IMR-90 (cell line): ENCODE results near the gene THOC6. TPM values are rescaled to one million over a fixed set of nuclear protein-coding genes. Genes with fewer than 3 reads are reported as not detected.

Experiments
- ATAC-seq: fragments of 200-7000 bp; cut with Tn5 transposase; 2 replicates; pipeline ENCODE4 v1.9.1; 2020; ENCODE audit warnings: low read depth, mild to moderate bottlenecking, moderate library complexity
- BruUV-seq: library from RNA; stranded (reverse); fragments of 400-500 nt; replicated peaks from 2 replicates; lab custom pipeline; 2021; lab: Mats Ljungman, UMichigan
- CTCF ChIA-PET: fragments of 300-600 bp; formaldehyde crosslinking; extraction: SDS; loops from one replicate; lab custom pipeline; 2021; ENCODE audit warnings: antibody characterized with exemption; lab: Yijun Ruan, JAX
- POLR2A ChIA-PET: fragments of 300-600 bp; sonication (Branson Sonifier 250); formaldehyde crosslinking; loops from one replicate; lab custom pipeline; 2022; ENCODE audit warnings: antibody characterized with exemption; ENCODE audit not compliant: unreplicated experiment; lab: Charles Lee
- DNase-seq: peaks from one replicate; pipeline ENCODE4 v3.0.0; 2013
- H2AFZ ChIP-seq: replicated peaks from 2 replicates; pipeline ENCODE3; 2013; ENCODE audit warnings: low read length, mild to moderate bottlenecking; ENCODE audit not compliant: poor library complexity
- H2AK5ac ChIP-seq: 2 replicates; pipeline ENCODE4 v1.6.1; 2013; ENCODE audit warnings: low read depth, low read length, inconsistent platforms
- H2AK9ac ChIP-seq: replicated peaks from 2 replicates; pipeline ENCODE3; 2013; ENCODE audit warnings: mild to moderate bottlenecking, low read depth, low read length, moderate library complexity; ENCODE audit not compliant: poor library complexity
- H2BK120ac ChIP-seq: 2 replicates; pipeline ENCODE4 v1.6.1; 2013; ENCODE audit warnings: low read depth, low read length, inconsistent platforms
- H2BK15ac ChIP-seq: 3 replicates; pipeline ENCODE4 v1.6.1; 2013; ENCODE audit warnings: low read depth, low read length, inconsistent platforms
- H2BK20ac ChIP-seq: 2 replicates; pipeline ENCODE4 v1.6.1; 2013; ENCODE audit warnings: low read depth, mild to moderate bottlenecking, inconsistent platforms, low read length, moderate library complexity
- H2BK5ac ChIP-seq: 2 replicates; pipeline ENCODE4 v1.6.1; 2013; ENCODE audit warnings: mild to moderate bottlenecking, low read depth, low read length, inconsistent platforms; ENCODE audit not compliant: poor library complexity, severe bottlenecking
- H3K14ac ChIP-seq: replicated peaks from 2 replicates; pipeline ENCODE4 v1.6.1; 2013; ENCODE audit warnings: low read depth, low read length, inconsistent platforms
- H3K18ac ChIP-seq: 2 replicates; pipeline ENCODE4 v1.6.1; 2013; ENCODE audit warnings: low read depth, low read length, control low read depth
- H3K23ac ChIP-seq: 2 replicates; pipeline ENCODE4 v1.6.1; 2013; ENCODE audit warnings: low read depth, low read length, inconsistent platforms
- H3K27ac ChIP-seq: 2 replicates; pipeline ENCODE4 v1.5.1; 2013; ENCODE audit warnings: mild to moderate bottlenecking, control low read depth, low read length; ENCODE audit not compliant: insufficient read depth
- H3K27me3 ChIP-seq: 2 replicates; pipeline ENCODE4 v1.6.1; 2013; ENCODE audit warnings: low read length; ENCODE audit not compliant: control insufficient read depth, insufficient read depth
- H3K36me3 ChIP-seq: 2 replicates; pipeline ENCODE4 v1.6.1; 2013; ENCODE audit warnings: low read length, mixed read lengths; ENCODE audit not compliant: control insufficient read depth, insufficient read depth
- H3K4ac ChIP-seq: 2 replicates; pipeline ENCODE4 v1.6.1; 2013; ENCODE audit warnings: low read depth, low read length, inconsistent platforms
- H3K4me1 ChIP-seq: 2 replicates; pipeline ENCODE4 v1.6.1; 2013; ENCODE audit warnings: low read length, mixed read lengths; ENCODE audit not compliant: control insufficient read depth, insufficient read depth
- H3K4me2 ChIP-seq: 2 replicates; pipeline ENCODE4 v1.6.1; 2013; ENCODE audit warnings: low read depth, mild to moderate bottlenecking, control low read depth, low read length, moderate library complexity
- H3K4me3 ChIP-seq: 2 replicates; pipeline ENCODE4 v1.5.1; 2013; ENCODE audit warnings: low read depth, mild to moderate bottlenecking, control low read depth, low read length, moderate library complexity; ENCODE audit not compliant: insufficient read depth
- H3K56ac ChIP-seq: 2 replicates; pipeline ENCODE4 v1.6.1; 2013; ENCODE audit warnings: low read length, inconsistent platforms; ENCODE audit not compliant: insufficient read depth; ENCODE audit errors: extremely low read depth
- H3K79me1 ChIP-seq, 2 experiments: 2 replicates each; pipeline ENCODE4 v1.6.1; 2013; ENCODE audit warnings: low read length in 2 of 2, inconsistent platforms in 1 of 2, low read depth in 1 of 2
- H3K9ac ChIP-seq: 2 replicates; pipeline ENCODE4 v1.6.1; 2013; ENCODE audit warnings: low read depth, low read length, control low read depth
- H3K9me1 ChIP-seq: 2 replicates; pipeline ENCODE4 v1.6.1; 2013; ENCODE audit warnings: low read length, inconsistent platforms; ENCODE audit not compliant: insufficient read depth
- H3K9me3 ChIP-seq: 2 replicates; pipeline ENCODE4 v1.6.1; 2013; ENCODE audit warnings: low read length; ENCODE audit not compliant: control insufficient read depth, insufficient read depth
- H4K20me1 ChIP-seq: 2 replicates; pipeline ENCODE4 v1.6.1; 2013; ENCODE audit warnings: low read length, inconsistent platforms; ENCODE audit not compliant: insufficient read depth
- H4K5ac ChIP-seq: 2 replicates; pipeline ENCODE4 v1.6.1; 2013; ENCODE audit warnings: mild to moderate bottlenecking, low read depth, low read length, control low read depth
- H4K8ac ChIP-seq, 2 experiments: 2 replicates each; pipeline ENCODE4 v1.6.1; 2013; ENCODE audit warnings: low read depth in 2 of 2, low read length in 2 of 2, control low read depth in 1 of 2, inconsistent platforms in 1 of 2
- H4K91ac ChIP-seq: 2 replicates; pipeline ENCODE4 v1.6.1; 2013; ENCODE audit warnings: low read depth, low read length, inconsistent platforms; ENCODE audit not compliant: insufficient read depth
- BHLHE40 ChIP-seq: fragments of 150-350 bp; IDR thresholded peaks from 2 replicates; pipeline ENCODE4 v1.6.1; 2016; ENCODE audit warnings: mild to moderate bottlenecking, low read depth, low read length
- CEBPB ChIP-seq: IDR thresholded peaks from 2 replicates; pipeline ENCODE4 v1.6.1; 2012; ENCODE audit warnings: low read depth, low read length, improper control_type of control experiment
- CHD1 ChIP-seq: IDR thresholded peaks from 2 replicates; pipeline ENCODE4 v1.6.1; 2012; ENCODE audit warnings: low read depth, low read length, improper control_type of control experiment
- FOS ChIP-seq: fragments of 150-350 bp; IDR thresholded peaks from 2 replicates; pipeline ENCODE4 v1.6.1; 2016; ENCODE audit warnings: low read depth, low read length
- MAFK ChIP-seq: IDR thresholded peaks from 2 replicates; pipeline ENCODE4 v1.6.1; 2012; ENCODE audit warnings: low read depth, low read length, improper control_type of control experiment
- MAZ ChIP-seq: IDR thresholded peaks from 2 replicates; pipeline ENCODE4 v1.6.1; 2012; ENCODE audit warnings: low read depth, mild to moderate bottlenecking, low read length, improper control_type of control experiment, moderate library complexity, borderline replicate concordance
- MXI1 ChIP-seq: IDR thresholded peaks from 2 replicates; pipeline ENCODE4 v1.6.1; 2012; ENCODE audit warnings: low read depth, mild to moderate bottlenecking, low read length, moderate library complexity, borderline replicate concordance
- NFE2L2 ChIP-seq: fragments of 150-350 bp; IDR thresholded peaks from 2 replicates; pipeline ENCODE4 v1.6.1; 2016; ENCODE audit warnings: low read depth, mild to moderate bottlenecking, low read length
- POLR2A ChIP-seq: IDR thresholded peaks from 2 replicates; pipeline ENCODE4 v1.6.1; 2012; ENCODE audit warnings: mild to moderate bottlenecking, low read depth, low read length
- RAD21 ChIP-seq: IDR thresholded peaks from 2 replicates; pipeline ENCODE4 v1.6.1; 2012; ENCODE audit warnings: low read length, improper control_type of control experiment
- RCOR1 ChIP-seq: IDR thresholded peaks from 2 replicates; pipeline ENCODE4 v1.6.1; 2012; ENCODE audit warnings: mild to moderate bottlenecking, low read length, improper control_type of control experiment; ENCODE audit not compliant: insufficient replicate concordance
- RFX5 ChIP-seq: IDR thresholded peaks from 2 replicates; pipeline ENCODE4 v1.8.0; 2012; ENCODE audit warnings: low read depth, mild to moderate bottlenecking, low read length, moderate library complexity
- WGBS, 2 experiments: methylation state at CpG; one replicate each; pipeline versions ENCODE4 v1.1.5 to v1.1.7; 2013; ENCODE audit warnings: missing lambda C conversion rate in 2 of 2; ENCODE audit not compliant: insufficient read length in 1 of 2; ENCODE audit errors: extremely low coverage in 2 of 2; 5-methylcytosine and 5-hydroxymethylcytosine counted together
- dilution Hi-C: fragments of 300-500 bp; cut with HindIII; formaldehyde crosslinking; loops from one replicate; pipeline ENCODE4 v1.14.3; 2018; ENCODE audit warnings: low sequenced_read_pairs; ENCODE audit not compliant: unreplicated experiment
- in situ Hi-C: fragments of 300-500 bp; cut with MboI; formaldehyde crosslinking; loops from 3 replicates; pipeline ENCODE4 v1.14.3; 2019; ENCODE audit warnings: low sequenced_read_pairs, inconsistent platforms, mixed read lengths
- intact Hi-C: fragments of 100-400 bp; cut with micrococcal nuclease; formaldehyde crosslinking; loops from 2 replicates; pipeline ENCODE4 v1.10.0; 2022
- polyA plus RNA-seq, 3 experiments: library from polyadenylated mRNA; depleted of rRNA; stranded (reverse); fragments of >200 nt; gene quantifications; 2 replicates each; pipeline ENCODE4 v1.2.3, GENCODE V29; 2012; ENCODE audit warnings: low replicate concordance in 1 of 3
- total RNA-seq: library from RNA; depleted of rRNA; stranded (reverse); fragments of >200 nt; gene quantifications from 2 replicates; pipeline ENCODE4 v1.2.3, GENCODE V29; 2012
- TF ChIP-seq, protein P1 (sequence below): fragments of 150-350 bp; IDR thresholded peaks from 2 replicates; pipeline ENCODE4 v1.6.1; 2017; ENCODE audit warnings: mild to moderate bottlenecking, antibody characterized with exemption, low read length, low read depth

THOC6 gene
- total and polyA plus RNA-seq, 2 of the 4 experiments (the other 2 are of a cell fraction) = 16.8 to 23.1 TPM

DNA sequence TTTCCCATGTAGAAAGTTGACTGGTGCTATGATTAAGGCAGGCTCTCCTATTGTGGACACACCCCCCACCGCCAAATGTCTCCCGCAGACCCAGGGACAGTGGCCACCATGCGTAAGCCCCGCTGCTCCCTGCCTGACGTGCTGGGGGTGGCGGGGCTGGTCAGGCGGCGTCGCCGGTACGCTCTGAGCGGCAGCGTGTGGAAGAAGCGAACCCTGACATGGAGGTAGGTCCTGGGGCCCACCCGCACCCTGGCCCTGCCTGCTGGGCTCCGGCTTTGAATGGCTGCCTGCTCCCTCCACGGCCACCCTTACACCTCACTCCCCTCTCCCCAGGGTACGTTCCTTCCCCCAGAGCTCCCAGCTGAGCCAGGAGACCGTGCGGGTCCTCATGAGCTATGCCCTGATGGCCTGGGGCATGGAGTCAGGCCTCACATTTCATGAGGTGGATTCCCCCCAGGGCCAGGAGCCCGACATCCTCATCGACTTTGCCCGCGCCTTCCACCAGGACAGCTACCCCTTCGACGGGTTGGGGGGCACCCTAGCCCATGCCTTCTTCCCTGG lies 26.2 kb downstream of the THOC6 start:
- Histone ChIP-seq H3K4ac (no peak overlapping the region), H3K27ac (no peak overlapping the region), H3K18ac (no peak overlapping the region), H3K56ac (no peak overlapping the region), H3K4me3 (no peak overlapping the region), H2BK5ac (no peak overlapping the region), H3K27me3 (peaks cover 52% of the 10 kb centered on the region), H3K9ac (no peak overlapping the region), H2AK5ac (no peak overlapping the region), H4K20me1 (no peaks in the 10 kb centered on the region), H3K9me1 (peaks cover 3% of the 10 kb centered on the region; the same call in 1 of the 2 replicates), H4K91ac (no peak overlapping the region), H3K4me2 (no peak overlapping the region), H3K23ac (no peak overlapping the region), H2AK9ac (no peak overlapping the region), H3K4me1 (no peaks in the 10 kb centered on the region; the same call in 1 of the 2 replicates), H3K79me1 (no peaks in the 10 kb centered on the region), H4K8ac (no peak overlapping the region), H3K9me3 (no peaks in the 10 kb centered on the region; the same call in 1 of the 2 replicates), H3K36me3 (no peaks in the 10 kb centered on the region), H2AFZ (no peak overlapping the region), H2BK120ac (no peak overlapping the region), H2BK20ac (no peak overlapping the region), H4K5ac (no peak overlapping the region), H3K14ac (no peak overlapping the region), H2BK15ac (no peak overlapping the region)
- dilution Hi-C loops (no loop called here), in situ Hi-C loops (no loop called here), intact Hi-C loops (no loop called here)
- TF ChIP-seq RCOR1 (no peak), FOS (no peak), NFE2L2 (no peak), CEBPB (no peak), RFX5 (no peak), MXI1 (no peak), RAD21 (no peak), MAFK (no peak), MAZ (no peak), POLR2A (no peak), CHD1 (no peak), BHLHE40 (no peak)
- TF ChIP-seq, protein P1, sequence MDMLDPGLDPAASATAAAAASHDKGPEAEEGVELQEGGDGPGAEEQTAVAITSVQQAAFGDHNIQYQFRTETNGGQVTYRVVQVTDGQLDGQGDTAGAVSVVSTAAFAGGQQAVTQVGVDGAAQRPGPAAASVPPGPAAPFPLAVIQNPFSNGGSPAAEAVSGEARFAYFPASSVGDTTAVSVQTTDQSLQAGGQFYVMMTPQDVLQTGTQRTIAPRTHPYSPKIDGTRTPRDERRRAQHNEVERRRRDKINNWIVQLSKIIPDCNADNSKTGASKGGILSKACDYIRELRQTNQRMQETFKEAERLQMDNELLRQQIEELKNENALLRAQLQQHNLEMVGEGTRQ = no peak
- ATAC-seq (no peak), DNase-seq (no peak)
- POLR2A ChIA-PET = no interaction called here
- no TSS peak for BruUV-seq
- 76% methylated on average over 16 of the region's 26 CpGs; no CpG with 5 or more reads in 1 of the 2 experiments for WGBS, 2 experiments
- CTCF ChIA-PET = no interaction called here
